22Rv1 (cell line): ENCODE measurements around the gene ESPNL.

ENCODE experiments used
- CTCF ChIP-seq: fragments of 450-650 bp; IDR thresholded peaks from 2 replicates; pipeline ENCODE4 v1.5.1; 2017; ENCODE audit warnings: mild to moderate bottlenecking
- ZFX ChIP-seq: fragments of 450-650 bp; IDR thresholded peaks from 2 replicates; pipeline ENCODE4 v1.6.1; 2017; ENCODE audit warnings: antibody characterized with exemption, borderline replicate concordance

- TF ChIP-seq CTCF (no peak), ZFX (no peak)
These were observed 30.3 kb upstream of the ESPNL start for GRCh38 chr2:238069877-238070276.
